Activated CD4-positive, alpha-beta T cell treated with anti-CD3 and anti-CD28 coated beads for 1 hour (primary cell): ENCODE measurements around the gene ST3GAL4.
A peak's percentile ranks its signal among the peaks of the same experiment; 100 is the strongest.

Experiments
- DNase-seq: peaks from one replicate; pipeline ENCODE4 v3.0.0-alpha.2; 2020

The ST3GAL4 gene

DNA sequence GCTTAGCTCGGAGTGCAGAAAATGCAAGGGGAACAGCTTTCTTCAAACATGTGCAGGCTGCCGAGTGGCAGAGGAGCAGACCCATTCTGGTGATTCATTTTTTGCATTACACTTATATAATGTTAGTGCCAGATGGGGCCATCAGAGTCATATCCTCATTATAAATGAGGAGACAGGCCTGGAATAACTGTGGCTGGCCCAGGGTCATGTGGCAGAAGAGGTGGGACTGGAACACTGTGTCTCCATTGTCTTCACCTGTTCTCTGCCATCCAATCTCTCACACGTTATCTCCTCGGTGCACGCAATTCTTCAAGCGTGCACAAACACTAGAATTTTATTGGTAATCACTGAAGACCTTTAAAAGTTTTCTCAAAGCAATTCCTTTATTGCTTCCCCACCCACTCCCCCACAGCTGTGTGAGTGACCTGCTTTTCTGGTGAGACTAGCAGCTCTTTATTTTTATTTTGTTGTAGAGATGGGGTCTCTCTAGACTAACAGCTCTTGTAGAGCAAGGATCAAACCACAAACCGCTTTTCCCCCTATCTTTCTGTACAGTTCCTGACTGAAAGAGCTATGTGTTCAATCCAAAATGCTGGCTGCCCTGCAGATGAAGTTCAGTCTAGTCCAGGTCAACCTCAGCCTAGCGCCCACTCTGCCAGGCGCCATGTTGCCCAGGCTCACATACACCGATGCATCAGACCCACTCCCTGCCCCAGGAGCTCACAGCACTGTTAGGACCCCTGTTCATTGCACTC lies 75.3 kb downstream of the ST3GAL4 start:
- no peak for DNase-seq

- no peak for DNase-seq
Measured at GRCh38 chr11:126431401-126432064, 76.0 kb downstream of the ST3GAL4 start.

GRCh38 chr11:126432065-126432461 lies 76.6 kb downstream of the ST3GAL4 start:
- no peak for DNase-seq

DNA sequence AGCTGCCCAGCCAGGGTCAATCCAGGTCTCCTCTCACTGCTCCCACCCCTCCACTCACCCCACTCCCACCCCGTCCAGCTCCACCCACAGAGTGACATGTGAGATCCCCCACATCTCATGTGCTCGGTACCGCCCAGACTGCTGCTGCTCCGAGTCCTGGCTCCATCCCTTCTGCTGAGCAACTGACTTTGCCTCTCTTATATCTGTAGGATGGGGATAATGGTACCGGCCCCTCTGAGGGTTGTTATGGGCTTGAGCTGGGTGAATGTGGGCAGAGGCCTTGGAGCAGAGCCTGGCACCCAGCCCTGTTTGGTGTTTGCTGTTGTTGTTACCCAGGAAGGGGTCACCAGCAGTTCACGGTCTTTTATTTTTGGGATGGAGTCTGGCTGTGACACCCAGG lies 77.0 kb downstream of the ST3GAL4 start:
- no peak for DNase-seq

GRCh38 chr11:126433244-126433846 lies 77.9 kb downstream of the ST3GAL4 start:
- DNase-seq, result no peak

GRCh38 chr11:126433989-126434949 lies 78.8 kb downstream of the ST3GAL4 start:
- no peak for DNase-seq

- no peak for DNase-seq
Measured at GRCh38 chr11:126434950-126435335, 79.5 kb downstream of the ST3GAL4 start.

DNA sequence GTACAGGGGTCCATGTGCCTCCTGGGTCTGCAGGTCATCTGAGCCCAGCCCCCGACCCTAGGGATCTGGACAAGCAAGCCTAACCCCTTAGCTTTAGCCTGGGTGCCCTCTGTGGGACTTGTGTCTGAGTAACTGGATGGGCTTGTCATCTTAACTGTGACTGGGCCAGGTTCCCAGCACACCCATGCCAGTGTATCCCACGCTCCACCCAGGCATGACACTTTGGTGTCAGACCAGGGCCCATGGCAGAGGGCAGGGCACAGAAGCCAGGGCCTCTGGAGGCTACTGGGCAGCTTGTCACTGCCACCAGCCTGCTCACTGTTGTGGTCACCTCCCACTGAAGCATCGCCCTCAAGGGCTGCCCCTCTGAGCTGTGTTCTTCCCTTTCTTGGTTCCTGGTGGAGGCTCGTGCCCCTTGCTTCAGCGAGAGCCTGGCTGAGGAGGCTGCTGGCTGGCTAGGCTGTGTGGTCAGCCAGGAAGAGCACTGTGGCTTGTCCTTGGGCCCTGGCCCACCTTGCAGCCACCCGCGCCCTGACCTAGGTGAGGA lies 80.8 kb downstream of the ST3GAL4 start:
- no peak for DNase-seq

DNA sequence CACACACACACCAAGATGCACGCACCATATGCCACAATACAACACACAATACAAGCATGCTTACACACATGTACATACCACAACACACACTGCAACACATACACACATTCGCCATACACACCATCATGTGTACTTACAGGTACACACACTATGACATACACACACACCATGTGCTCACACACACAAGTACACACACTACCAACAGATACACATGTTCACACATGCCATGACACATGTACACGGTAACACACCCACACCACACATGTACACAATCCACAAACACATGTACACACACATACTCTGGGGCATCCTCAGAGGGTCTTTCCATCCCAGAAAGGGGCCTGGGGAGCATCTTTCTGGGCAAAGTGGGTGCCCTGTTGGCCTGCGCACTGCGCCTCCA lies 82.2 kb downstream of the ST3GAL4 start:
- no peak for DNase-seq

DNA sequence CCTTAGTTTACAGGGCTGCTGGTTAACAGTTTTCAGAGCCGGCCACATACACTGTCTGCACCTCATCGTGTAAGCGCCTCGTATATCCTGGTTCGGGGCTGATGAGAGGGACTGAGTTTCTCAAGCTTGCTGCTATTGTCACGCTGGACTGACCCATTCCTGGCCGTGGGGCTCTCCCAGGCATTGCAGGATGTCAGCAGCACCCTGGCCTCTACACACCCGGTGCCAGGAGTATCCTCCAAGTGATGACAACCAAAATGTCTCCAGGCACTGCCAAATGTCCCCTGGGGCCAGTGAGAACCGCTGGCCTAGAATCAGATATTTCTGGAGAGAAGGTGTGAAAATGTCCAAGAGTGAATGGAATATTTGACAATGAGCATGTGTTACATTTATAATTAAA lies 82.8 kb downstream of the ST3GAL4 start:
- DNase-seq, result no peak

- DNase-seq, result no peak
Measured at GRCh38 chr11:126438691-126439090, 83.2 kb downstream of the ST3GAL4 start.

- DNase-seq, result no peak
Measured at GRCh38 chr11:126440276-126440675, 84.8 kb downstream of the ST3GAL4 start.

GRCh38 chr11:126440792-126441514 lies 85.5 kb downstream of the ST3GAL4 start:
- peak; percentile 49 for DNase-seq

DNA sequence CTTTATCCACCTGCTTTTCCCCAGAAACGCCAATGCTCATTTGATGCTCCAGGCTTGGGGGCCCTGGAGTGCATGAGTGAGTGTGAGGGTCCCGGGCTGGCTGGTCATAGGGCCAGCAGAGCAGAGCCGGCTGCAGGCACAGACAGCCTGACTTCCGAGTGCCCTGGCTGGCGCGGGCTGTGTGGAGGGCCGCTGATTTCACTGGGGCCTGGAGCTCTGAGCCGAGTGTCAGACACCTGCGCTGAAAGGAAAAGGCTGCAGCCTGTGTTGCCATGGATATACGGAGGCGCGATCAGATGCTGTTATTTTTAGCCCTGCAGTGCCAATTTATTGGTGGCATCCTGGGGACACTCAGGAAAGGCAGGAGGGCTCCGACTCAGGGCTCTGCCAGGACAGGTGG lies 87.6 kb downstream of the ST3GAL4 start:
- DNase-seq, result no peak

- no peak for DNase-seq
Measured at GRCh38 chr11:126444072-126444471, 88.6 kb downstream of the ST3GAL4 start.

GRCh38 chr11:126446581-126446980 lies 91.1 kb downstream of the ST3GAL4 start:
- no peak for DNase-seq

DNA sequence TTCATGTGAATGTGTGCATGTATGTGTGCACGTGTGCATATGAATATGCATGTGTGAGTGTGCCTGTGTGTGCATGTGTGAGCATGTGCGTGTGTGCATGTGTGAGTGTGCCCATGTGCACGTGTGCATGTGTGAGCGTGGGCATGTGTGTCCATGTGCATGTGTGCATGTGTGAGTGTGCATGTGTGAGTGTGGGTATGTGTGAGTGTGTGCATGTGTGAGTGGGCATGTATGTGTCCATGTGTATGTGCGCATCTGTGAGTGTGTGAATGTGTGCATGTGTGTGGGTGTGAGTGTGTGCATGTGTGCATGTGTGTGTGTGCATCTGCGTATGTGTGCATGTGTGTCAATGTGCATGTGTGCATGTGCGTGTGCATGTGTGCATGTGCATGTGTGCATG lies 94.7 kb downstream of the ST3GAL4 start:
- no peak for DNase-seq

DNA sequence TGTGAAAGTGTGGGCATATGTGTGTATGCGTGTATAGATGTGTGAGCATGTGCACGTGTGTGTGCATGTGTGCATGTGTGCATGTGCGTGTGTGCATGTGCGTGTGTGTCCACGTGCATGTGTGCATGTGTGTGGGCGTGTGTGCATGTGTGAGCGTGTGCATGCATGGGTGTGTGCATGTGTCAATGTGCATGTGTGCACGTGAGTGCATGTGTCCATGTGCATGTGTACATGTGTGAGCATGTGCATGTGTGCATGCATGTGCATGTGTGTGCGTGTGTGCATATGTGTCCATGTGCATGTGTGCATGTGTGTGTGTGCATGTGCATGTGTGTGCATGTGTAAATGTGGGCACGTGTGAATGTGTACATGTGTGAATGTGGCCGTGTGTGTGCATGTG lies 95.3 kb downstream of the ST3GAL4 start:
- no peak for DNase-seq

DNA sequence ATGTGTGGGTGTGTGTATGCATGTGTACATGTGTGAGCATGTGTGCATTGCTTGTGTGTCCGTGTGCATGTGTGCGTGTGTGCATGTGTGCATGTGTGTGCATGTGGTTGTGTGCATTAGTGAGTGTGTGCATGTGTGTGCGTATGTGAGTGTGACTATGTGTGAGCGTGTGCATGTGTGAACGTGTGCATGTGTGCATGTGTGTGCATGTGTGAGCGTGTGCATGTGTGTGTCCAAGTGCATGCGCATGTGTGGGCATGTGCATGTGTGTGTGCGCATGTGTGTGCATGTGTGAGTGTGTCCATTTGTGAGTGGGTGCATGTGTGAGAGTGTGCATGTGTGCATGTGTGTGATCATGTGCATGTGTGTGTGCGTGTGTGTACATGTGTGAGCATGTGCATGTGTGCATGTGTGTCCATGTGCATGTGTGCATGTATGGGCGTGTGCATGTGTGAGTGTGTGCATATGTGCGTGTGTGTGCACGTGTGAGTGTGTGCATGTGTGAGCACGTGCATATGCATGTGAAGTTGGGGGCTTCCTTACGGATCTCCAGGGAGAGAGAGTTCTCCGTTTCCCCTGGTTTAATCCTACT lies 95.8 kb downstream of the ST3GAL4 start:
- DNase-seq, result no peak

GRCh38 chr11:126452241-126453101 lies 97.0 kb downstream of the ST3GAL4 start:
- no peak for DNase-seq

DNA sequence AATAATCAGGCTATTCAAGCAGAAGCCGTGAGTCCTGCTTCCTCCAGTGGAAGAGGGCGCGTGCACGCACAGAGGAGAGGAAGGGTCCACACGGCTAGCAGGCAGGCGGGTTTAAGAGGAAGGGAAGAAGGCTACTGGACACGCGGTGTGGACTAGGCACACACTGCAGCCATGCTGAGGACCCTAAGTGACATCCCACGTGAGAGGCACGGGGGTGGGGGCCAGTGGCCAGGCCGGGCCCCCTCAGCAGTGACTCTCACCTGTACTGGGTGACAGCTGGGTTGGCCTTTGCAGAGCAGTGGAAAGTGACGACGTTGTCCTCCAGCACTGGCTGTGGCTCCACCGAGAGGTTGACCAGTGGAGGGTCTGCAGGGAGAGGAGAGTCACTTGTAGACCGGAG lies 100.6 kb downstream of the ST3GAL4 start:
- no peak for DNase-seq
